Endothelial cell of umbilical vein (primary cell): ENCODE data around the gene TFF3. TPM values are rescaled to one million over a fixed set of nuclear protein-coding genes. Genes with fewer than 3 reads are reported as not detected.

ENCODE experiments used
- BruUV-seq: library from RNA; stranded (reverse); fragments of 400-500 nt; replicated peaks from 2 replicates; lab custom pipeline; 2021; lab: Mats Ljungman, UMichigan
- CTCF ChIA-PET: fragments of 300-600, 350-600 bp; sonication (Branson Sonifier 250); formaldehyde crosslinking; loops from one replicate; lab custom pipeline; 2021; ENCODE audit warnings: antibody characterized with exemption, inconsistent platforms; lab: Charles Lee
- POLR2A ChIA-PET: fragments of 300-600, 350-600 bp; sonication (Branson Sonifier 250); formaldehyde crosslinking; loops from one replicate; lab custom pipeline; 2021; ENCODE audit warnings: antibody characterized with exemption, inconsistent platforms; lab: Charles Lee
- DNase-seq: peaks from one replicate; pipeline ENCODE4 v3.0.0-alpha.2; 2011; ENCODE audit warnings: low read depth, low spot score
- FAIRE-seq: peaks from 2 replicates; lab custom pipeline; 2011; peaks lifted over from hg19 to GRCh38; lab: Jason Lieb, UNC
- H2AFZ ChIP-seq: 2 replicates; pipeline ENCODE4 v1.6.0; 2012; ENCODE audit warnings: low read depth, low read length, control low read depth, inconsistent platforms
- H3K27ac ChIP-seq: 2 replicates; pipeline ENCODE4 v1.5.1; 2011; ENCODE audit warnings: low read depth, mild to moderate bottlenecking, control low read depth, low read length, moderate library complexity; ENCODE audit not compliant: insufficient read depth
- H3K27me3 ChIP-seq, 2 experiments: 2 replicates each; pipeline versions ENCODE4 v1.6.0 to v1.6.1; 2011; ENCODE audit warnings: low read length in 2 of 2, mixed read lengths in 1 of 2; ENCODE audit not compliant: control insufficient read depth in 2 of 2, insufficient read depth in 2 of 2
- H3K36me3 ChIP-seq, 2 experiments: 2 replicates in 1 of 2; 3 replicates in 1 of 2; pipeline ENCODE4 v1.5.1; 2011; ENCODE audit warnings: low read length in 2 of 2, mild to moderate bottlenecking in 1 of 2, moderate library complexity in 1 of 2; ENCODE audit not compliant: control insufficient read depth in 2 of 2, insufficient read depth in 2 of 2; ENCODE audit errors: extremely low read depth in 1 of 2
- H3K4me1 ChIP-seq: 3 replicates; pipeline ENCODE4 v1.5.1; 2011; ENCODE audit warnings: mild to moderate bottlenecking, low read length; ENCODE audit not compliant: control insufficient read depth, insufficient read depth; ENCODE audit errors: extremely low read depth
- H3K4me2 ChIP-seq: 2 replicates; pipeline ENCODE4 v1.6.1; 2011; ENCODE audit warnings: low read length, control low read depth, mixed read lengths; ENCODE audit not compliant: insufficient read depth
- H3K4me3 ChIP-seq, 3 experiments: fragments of 200-600 bp in 1 of 3; sonication (generic), shearing (Covaris generic) in 1 of 3; replicated peaks in 1 of 3; 2 replicates each; pipeline ENCODE4 v1.5.1; 2011 to 2016; ENCODE audit warnings: control low read depth in 3 of 3, low read length in 3 of 3, mild to moderate bottlenecking in 2 of 3, inconsistent platforms in 1 of 3, low read depth in 1 of 3, moderate library complexity in 1 of 3; ENCODE audit not compliant: insufficient read depth in 1 of 3
- H3K79me2 ChIP-seq: 2 replicates; pipeline ENCODE4 v1.6.0; 2012; ENCODE audit warnings: low read length, inconsistent platforms; ENCODE audit not compliant: control insufficient read depth, insufficient read depth
- H3K9ac ChIP-seq: replicated peaks from 2 replicates; pipeline ENCODE3; 2011; ENCODE audit warnings: low read length, control low read depth; ENCODE audit not compliant: insufficient read depth; ENCODE audit errors: extremely low read depth
- H3K9me1 ChIP-seq: replicated peaks from 3 replicates; pipeline ENCODE4 v1.6.0; 2011; ENCODE audit warnings: mild to moderate bottlenecking, low read length; ENCODE audit not compliant: control insufficient read depth, insufficient read depth; ENCODE audit errors: extremely low read depth
- H3K9me3 ChIP-seq: replicated peaks from 2 replicates; pipeline ENCODE4 v1.5.1; 2012; ENCODE audit warnings: low read length, inconsistent platforms; ENCODE audit not compliant: control insufficient read depth, insufficient read depth
- H4K20me1 ChIP-seq: replicated peaks from 2 replicates; pipeline ENCODE3; 2011; ENCODE audit warnings: mild to moderate bottlenecking, low read length; ENCODE audit not compliant: control insufficient read depth, insufficient read depth; ENCODE audit errors: extremely low read depth
- EZH2 ChIP-seq: IDR thresholded peaks from 2 replicates; pipeline ENCODE4 v1.6.1; 2012; ENCODE audit warnings: borderline replicate concordance, low read depth, mild to moderate bottlenecking, moderate library complexity, low read length, inconsistent platforms; ENCODE audit not compliant: severe bottlenecking
- FOS ChIP-seq: IDR thresholded peaks from 2 replicates; pipeline ENCODE4 v1.6.1; 2011; ENCODE audit warnings: mild to moderate bottlenecking, low read length, moderate library complexity, borderline replicate concordance; ENCODE audit not compliant: insufficient read depth
- GATA2 ChIP-seq: IDR thresholded peaks from 2 replicates; pipeline ENCODE4 v1.7.0; 2011; ENCODE audit warnings: low read depth, mild to moderate bottlenecking, moderate library complexity, mixed read lengths, low read length; ENCODE audit not compliant: insufficient read length, insufficient read depth
- JUN ChIP-seq: IDR thresholded peaks from 2 replicates; pipeline ENCODE4 v1.6.1; 2011; ENCODE audit warnings: borderline replicate concordance, low read depth; ENCODE audit not compliant: insufficient read length, insufficient read depth
- MYC ChIP-seq: IDR thresholded peaks from one replicate; pipeline ENCODE4 v1.6.1; 2011; ENCODE audit warnings: mild to moderate bottlenecking, low read depth, low read length
- POLR2A ChIP-seq: IDR thresholded peaks from 2 replicates; pipeline ENCODE4 v1.6.1; 2012; ENCODE audit warnings: low read depth, mild to moderate bottlenecking, control low read depth, low read length
- POLR2AphosphoS5 ChIP-seq: IDR thresholded peaks from 2 replicates; pipeline ENCODE4 v1.6.1; 2012; ENCODE audit warnings: low read depth, mild to moderate bottlenecking, control low read depth, low read length, moderate library complexity; ENCODE audit not compliant: insufficient read depth
- dilution Hi-C: fragments of 300-500 bp; cut with MboI; formaldehyde crosslinking; loops from one replicate; pipeline ENCODE4 v1.15.0; 2019; ENCODE audit warnings: low sequenced_read_pairs; ENCODE audit not compliant: extremely low pct_ligation_motif_present
- intact Hi-C: fragments of 100-400 bp; cut with micrococcal nuclease; formaldehyde crosslinking; loops from one replicate; pipeline ENCODE4 v1.10.0; 2022
- polyA plus RNA-seq, 4 experiments: library from polyadenylated mRNA; depleted of rRNA in 3 of 4; stranded (reverse) in 3 of 4; unstranded in 1 of 4; fragments of >200 nt; gene quantifications; 2 replicates each; pipeline versions ENCODE4 v1.2.1 to v1.2.3, GENCODE V29; 2011 to 2012; ENCODE audit warnings: missing spikeins in 1 of 4
- total RNA-seq: library from RNA; stranded (reverse); gene quantifications from 2 replicates; pipeline ENCODE4 v1.2.3, GENCODE V29; 2021
- TF ChIP-seq, protein P1 (sequence below): IDR thresholded peaks from 2 replicates; pipeline ENCODE4 v1.6.1; 2011; ENCODE audit not compliant: insufficient read depth, insufficient read length
- TF ChIP-seq, protein P2 (sequence below), 2 donors: IDR thresholded peaks; 1 replicate in 1 of 2; 2 replicates in 1 of 2; pipeline ENCODE4 v1.5.1; 2011; ENCODE audit warnings: low read length in 2 of 2, mild to moderate bottlenecking in 2 of 2, moderate library complexity in 2 of 2, control low read depth in 1 of 2, inconsistent platforms in 1 of 2, low read depth in 1 of 2; ENCODE audit not compliant: insufficient read depth in 1 of 2; ENCODE audit errors: extremely low read depth in 1 of 2

The TFF3 gene
- total and polyA plus RNA-seq, 2 donors (not counting 3 experiments of a cell fraction or from before 2014, with no cell fraction given): 0.93 to 1.8 TPM

DNA sequence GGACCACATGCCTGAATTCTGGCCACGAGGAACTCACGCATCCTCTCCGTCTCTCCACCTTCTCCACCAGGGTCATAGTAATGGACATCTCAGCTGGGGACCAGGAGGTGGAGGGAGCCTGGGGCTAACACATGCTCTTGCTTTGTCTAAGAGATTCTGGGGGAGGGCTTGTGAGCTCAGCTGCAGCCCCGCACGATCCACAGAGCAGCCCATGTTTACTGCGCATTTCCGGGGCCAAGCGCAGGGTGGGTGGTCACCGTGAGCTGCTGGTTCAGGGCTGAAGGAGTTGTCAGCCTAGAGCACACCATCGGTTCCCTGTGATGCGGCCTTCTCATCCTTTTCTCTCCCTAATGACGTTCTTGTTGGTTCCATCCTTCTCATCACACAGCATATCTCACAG, 43.1 kb upstream of the TFF3 start:
- Histone ChIP-seq H3K4me3 (no peak overlapping the region), H3K9me1 (no peaks in the 10 kb centered on the region), H2AFZ (no peak overlapping the region), H3K4me2 (no peak overlapping the region), H3K36me3 (no peaks in the 10 kb centered on the region), H3K27ac (no peak overlapping the region), H3K79me2 (no peaks in the 10 kb centered on the region), H3K4me1 (no peaks in the 10 kb centered on the region), H4K20me1 (no peaks in the 10 kb centered on the region), H3K27me3 (peaks cover 0 to 1% of the 10 kb centered on the region in 2 experiments), H3K9me3 (no peaks in the 10 kb centered on the region), H3K9ac (no peak overlapping the region)
- CTCF ChIA-PET: no interaction called here
- dilution Hi-C loops (no loop called here), intact Hi-C loops (no loop called here)
- DNase-seq (no peak), FAIRE-seq (no peak)
- no TSS peak for BruUV-seq
- POLR2A ChIA-PET: no interaction called here
- TF ChIP-seq EZH2 (no peak), FOS (no peak), JUN (no peak), POLR2A (no peak), POLR2AphosphoS5 (no peak), MYC (no peak), GATA2 (no peak)
- TF ChIP-seq, protein P1, sequence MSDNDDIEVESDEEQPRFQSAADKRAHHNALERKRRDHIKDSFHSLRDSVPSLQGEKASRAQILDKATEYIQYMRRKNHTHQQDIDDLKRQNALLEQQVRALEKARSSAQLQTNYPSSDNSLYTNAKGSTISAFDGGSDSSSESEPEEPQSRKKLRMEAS: no peak
- TF ChIP-seq, protein P2, sequence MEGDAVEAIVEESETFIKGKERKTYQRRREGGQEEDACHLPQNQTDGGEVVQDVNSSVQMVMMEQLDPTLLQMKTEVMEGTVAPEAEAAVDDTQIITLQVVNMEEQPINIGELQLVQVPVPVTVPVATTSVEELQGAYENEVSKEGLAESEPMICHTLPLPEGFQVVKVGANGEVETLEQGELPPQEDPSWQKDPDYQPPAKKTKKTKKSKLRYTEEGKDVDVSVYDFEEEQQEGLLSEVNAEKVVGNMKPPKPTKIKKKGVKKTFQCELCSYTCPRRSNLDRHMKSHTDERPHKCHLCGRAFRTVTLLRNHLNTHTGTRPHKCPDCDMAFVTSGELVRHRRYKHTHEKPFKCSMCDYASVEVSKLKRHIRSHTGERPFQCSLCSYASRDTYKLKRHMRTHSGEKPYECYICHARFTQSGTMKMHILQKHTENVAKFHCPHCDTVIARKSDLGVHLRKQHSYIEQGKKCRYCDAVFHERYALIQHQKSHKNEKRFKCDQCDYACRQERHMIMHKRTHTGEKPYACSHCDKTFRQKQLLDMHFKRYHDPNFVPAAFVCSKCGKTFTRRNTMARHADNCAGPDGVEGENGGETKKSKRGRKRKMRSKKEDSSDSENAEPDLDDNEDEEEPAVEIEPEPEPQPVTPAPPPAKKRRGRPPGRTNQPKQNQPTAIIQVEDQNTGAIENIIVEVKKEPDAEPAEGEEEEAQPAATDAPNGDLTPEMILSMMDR (IDR thresholded peaks at IDR 0.05; ENCODE audit: extremely low read depth in 1 of 2, insufficient read depth in 1 of 2, low read depth in 1 of 2, low read length in 2 of 2): no peak
